Left colon (tissue), 2 donors: ENCODE data around the gene USH2A. TPM values are rescaled to one million over a fixed set of nuclear protein-coding genes. Genes with fewer than 3 reads are reported as not detected.

ENCODE experiments used
- ATAC-seq: fragments of 200-7000 bp; cut with Tn5 transposase; one replicate; pipeline ENCODE4 v1.9.1; 2020; ENCODE audit warnings: mild to moderate bottlenecking, moderate library complexity
- DNase-seq, 2 donors: peaks; one replicate each; pipeline ENCODE4 v3.0.0-alpha.2; 2020
- intact Hi-C, 2 donors: fragments of 100-400 bp; cut with DNase I in 1 of 2; cut with micrococcal nuclease in 1 of 2; formaldehyde crosslinking; loops; one replicate each; pipeline versions ENCODE4 v1.11.2 to v1.14.0; 2022; cut with DNase I, micrococcal nuclease
- total RNA-seq, 2 donors: library from RNA; stranded (reverse); fragmentation: NEBNext Ultra II Directional; extraction: Animal tissue kit (Norgen Biotek cat#: 25700); gene quantifications; one replicate each; pipeline ENCODE4 v1.2.1, GENCODE V29; 2021
- donor health status: DM: no; HTN: no; CAD: no.
- donor health status: DM: yes; HTN: yes; CAD: no.

The USH2A gene
- total RNA-seq, 2 donors from 2014 or later: under 0.01 to 0.03 TPM

DNA sequence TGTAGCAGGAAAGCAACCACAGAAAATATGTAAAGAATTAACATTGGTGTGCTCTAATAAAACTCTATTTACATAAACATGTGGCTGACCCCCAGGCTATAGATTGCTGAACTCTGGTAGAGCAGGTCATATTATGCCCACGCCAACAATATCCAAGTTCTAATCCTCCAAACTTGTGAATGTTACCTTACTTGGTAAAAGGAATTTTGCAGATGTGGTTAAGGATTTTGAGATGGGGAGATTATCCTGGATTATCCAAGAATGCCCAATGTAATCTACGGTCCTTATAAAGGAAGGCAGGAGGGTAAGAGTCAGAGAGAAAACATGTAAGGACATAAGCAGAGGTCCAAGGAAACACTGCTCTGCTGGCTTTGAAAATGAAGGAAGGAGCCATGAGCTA is 201.0 kb downstream of the USH2A start:
- DNase-seq: no peak
- intact Hi-C loops: no loop called here
- no peak for ATAC-seq

DNA sequence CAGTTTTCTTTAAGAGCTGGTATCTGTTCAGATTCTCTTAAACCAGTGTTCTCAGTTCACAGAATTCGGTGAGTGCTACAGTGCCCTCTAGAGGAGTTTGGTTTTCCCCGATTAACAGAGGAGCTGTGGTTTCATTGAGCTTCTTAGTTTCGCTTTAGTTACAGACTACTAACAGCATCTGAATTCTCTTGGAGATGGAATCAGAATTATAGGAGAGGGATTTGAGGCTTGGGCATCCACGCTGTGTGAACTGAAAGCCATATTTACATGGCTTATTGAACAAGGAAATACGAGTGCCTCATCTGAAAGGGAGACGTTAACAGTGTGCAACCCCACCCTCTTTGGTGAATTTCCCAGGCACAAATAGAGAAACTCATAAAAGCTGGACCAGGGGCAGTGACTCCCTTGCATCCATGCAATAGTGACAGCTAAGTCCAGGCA is 202.0 kb downstream of the USH2A start:
- peak; percentile 70 for ATAC-seq
- intact Hi-C loops: no loop called here
- DNase-seq: peak in 1 of 2 donors; percentile 6

DNA sequence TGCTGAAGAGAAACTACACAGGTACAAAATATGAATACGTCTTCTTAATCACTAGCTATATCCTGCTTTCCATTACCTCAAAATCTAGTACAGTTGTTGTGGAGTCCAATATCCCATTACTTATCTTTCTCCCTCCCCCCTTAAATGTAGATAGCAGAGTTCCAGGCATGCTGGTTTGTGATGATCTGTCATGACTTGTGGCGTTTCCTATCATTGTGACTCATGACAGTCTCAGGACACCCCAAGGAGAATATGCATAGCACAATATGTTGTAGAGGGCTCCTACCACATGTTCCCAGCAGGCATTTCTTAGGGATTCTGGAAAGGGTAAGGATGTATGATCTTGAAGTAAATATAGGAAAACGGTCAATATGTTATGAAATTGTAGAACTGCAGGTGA is 206.9 kb downstream of the USH2A start:
- no peak for ATAC-seq
- intact Hi-C loops: no loop called here
- no peak for DNase-seq

DNA sequence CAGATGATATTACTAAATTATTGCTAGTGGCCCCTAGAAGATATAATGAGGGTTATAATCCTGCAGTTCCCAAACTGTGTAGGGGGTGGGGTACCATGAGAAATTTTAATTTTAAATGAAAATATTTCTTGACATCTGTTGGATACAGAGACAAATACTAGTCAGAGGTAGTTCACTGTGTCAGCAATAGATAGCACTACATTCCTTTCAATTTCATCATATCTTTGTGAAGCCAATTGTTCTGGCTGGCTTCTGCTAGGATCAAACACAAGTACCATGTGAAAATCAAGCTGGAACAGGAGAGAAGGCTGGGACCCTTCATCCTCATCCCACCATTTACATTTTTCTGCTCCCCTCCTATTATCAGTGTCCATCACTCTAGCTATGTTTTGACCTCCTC is 208.1 kb downstream of the USH2A start:
- no peak for ATAC-seq
- intact Hi-C loops: no loop called here
- DNase-seq: no peak

DNA sequence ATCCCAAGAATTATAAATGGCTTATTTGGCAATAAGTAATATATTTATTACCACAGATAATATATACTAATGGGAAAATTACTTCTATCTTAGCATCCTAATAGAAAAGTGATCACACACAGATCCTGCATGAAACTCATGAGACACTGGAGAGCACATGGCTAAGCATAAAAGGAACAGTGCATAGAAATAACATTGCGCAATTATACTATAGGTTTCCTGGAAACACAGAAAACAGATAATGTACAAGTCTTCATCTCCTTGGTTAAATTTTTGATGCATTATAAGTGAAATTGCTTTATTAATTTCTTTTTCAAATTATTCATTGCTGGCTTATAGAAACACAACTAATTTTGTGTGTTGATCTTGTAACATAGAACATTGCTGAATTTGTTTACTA is 210.4 kb downstream of the USH2A start:
- intact Hi-C loops: no loop called here
- ATAC-seq (no peak), DNase-seq (no peak)

DNA sequence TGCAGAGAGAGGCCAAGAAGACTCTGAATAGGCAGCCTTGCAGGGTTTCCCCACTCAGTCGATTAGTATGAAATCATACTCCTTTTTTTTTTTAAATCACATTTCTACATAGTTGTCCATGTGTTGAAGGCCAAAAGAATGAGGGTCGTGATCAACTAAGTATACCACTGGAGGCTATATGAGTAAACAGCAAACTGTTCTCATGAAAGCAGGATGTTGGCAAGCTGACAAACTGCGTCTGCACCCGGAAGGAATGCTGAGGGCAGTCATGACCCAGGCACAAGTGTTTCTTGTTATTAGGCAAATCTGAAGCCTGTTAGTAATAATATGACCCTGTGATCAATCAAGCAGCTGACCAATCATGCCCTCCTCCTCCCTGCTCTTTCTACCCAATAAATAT is 213.2 kb downstream of the USH2A start:
- no peak for ATAC-seq
- no peak for DNase-seq

DNA sequence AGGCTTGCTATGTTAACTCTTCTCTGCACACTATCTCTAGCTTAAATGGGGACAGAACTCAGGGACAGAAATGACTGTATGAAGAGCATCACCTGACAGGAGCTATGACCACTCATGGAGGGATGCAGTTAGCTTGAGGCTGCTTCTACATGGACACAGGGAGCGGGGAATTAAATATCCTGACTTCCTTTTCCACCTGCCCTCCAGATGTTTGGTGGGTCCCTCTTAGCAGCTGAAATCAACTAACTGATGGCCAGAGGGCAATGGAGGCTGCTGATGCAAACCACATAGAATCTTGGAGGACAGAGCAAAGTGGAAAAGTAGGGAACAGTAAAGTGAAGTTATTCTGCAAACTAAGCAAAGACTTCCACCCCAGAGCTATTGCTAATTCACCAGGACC is 214.1 kb downstream of the USH2A start:
- intact Hi-C loops: no loop called here

More for the DNA sequence above, 213.2 kb downstream of the USH2A start:
- intact Hi-C loops: no loop called here

DNA sequence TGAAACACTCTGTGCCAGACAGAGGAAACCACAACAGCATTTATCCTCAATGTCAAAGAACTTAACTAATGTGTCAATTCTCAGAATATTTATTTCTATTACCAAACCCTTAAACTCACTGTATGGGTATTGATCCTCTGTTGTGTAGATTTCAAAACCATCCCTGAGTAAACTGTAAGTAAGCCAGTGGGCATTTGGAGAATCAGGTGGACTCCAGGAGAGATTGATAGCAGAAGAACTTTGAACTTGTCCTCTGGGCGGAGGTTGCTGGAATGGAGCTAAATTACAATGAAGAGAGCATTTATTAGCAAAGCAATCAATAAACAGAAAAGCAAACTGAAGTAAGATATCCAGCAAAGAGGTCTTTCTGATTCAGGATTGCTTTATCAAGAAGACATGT is 216.1 kb downstream of the USH2A start:
- ATAC-seq (no peak), DNase-seq (no peak)
- intact Hi-C loops: no loop called here

More for the DNA sequence above, 214.1 kb downstream of the USH2A start:
- no peak for DNase-seq
- no peak for ATAC-seq

DNA sequence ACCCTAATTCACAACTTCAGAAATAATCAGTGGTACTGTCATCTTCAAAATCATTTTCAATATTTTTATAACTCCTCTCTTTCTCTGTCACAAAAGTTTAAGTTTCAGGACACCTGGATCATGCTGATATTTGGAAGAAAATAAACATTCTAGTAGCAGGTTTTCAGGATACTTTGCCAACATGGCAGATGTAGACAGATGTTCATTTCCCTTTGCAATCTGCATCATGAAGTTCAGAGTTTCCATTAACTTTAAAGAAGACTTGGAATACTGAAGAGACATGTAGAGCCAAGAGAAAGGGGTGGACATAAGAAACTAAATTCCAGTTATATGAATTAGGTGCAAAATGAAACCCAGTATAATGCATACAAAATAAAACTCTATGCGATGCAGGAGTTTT is 218.1 kb downstream of the USH2A start:
- DNase-seq (no peak), ATAC-seq (no peak)
- intact Hi-C loops: no loop called here

DNA sequence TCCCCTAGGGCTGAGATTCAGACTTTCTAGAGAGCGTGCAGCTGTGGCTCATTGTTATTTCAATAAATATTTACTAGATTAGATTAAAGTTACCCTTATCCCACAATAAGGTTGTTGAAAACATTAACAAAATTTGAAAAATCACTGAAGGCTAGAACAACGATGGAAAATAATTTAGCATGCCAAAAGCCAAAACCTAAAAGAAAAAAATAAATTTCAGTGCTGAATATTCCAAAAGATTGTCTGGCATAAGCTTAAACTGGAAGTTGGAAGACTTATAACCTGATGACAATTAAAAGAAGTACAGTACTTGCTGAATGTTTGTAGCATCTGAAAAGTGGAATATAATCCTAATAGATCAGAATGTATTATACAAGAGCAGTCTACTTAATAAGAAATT is 221.3 kb downstream of the USH2A start:
- intact Hi-C loops: no loop called here
- no peak for ATAC-seq

DNA sequence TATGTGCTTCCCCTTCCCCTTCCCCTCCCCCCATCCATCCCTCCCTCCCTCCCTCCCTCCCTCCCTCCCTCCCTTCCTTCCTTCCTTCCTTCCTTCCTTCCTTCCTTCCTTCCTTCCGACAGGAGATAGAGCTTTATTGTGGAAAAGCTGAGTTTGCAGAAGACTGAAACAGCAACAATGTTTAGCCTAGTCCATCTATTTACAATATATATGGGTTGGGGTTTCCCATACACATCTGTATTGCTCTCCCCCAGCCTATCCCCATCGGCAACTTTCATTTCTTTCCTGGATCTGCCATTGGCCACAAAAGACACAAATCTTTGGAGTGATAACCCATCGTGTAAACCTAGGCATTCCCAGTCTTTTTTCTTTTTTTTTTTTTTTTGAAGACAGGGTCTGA is 222.3 kb downstream of the USH2A start:
- intact Hi-C loops: no loop called here
- ATAC-seq (no peak), DNase-seq (no peak)

More for the DNA sequence above, 221.3 kb downstream of the USH2A start:
- no peak for DNase-seq

DNA sequence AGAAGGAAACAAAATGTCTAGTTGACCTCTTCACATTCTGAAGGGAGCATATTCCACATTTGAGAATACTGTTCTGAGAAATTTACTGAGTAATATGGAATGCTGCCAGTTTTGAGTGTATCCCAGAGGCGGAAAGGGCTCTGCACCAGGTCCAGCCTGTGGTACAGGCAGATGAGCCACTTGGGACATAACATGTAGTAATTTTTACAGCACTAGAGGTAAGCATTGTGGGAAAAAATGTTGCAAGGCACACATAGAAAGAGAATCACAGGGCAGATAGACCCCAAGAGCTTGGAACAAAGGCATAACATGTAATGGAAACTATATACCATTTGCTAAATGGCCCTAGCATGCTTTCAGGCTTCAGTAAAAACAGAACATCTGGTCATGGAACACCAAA is 228.5 kb downstream of the USH2A start:
- DNase-seq (no peak), ATAC-seq (no peak)
- intact Hi-C loops: no loop called here

DNA sequence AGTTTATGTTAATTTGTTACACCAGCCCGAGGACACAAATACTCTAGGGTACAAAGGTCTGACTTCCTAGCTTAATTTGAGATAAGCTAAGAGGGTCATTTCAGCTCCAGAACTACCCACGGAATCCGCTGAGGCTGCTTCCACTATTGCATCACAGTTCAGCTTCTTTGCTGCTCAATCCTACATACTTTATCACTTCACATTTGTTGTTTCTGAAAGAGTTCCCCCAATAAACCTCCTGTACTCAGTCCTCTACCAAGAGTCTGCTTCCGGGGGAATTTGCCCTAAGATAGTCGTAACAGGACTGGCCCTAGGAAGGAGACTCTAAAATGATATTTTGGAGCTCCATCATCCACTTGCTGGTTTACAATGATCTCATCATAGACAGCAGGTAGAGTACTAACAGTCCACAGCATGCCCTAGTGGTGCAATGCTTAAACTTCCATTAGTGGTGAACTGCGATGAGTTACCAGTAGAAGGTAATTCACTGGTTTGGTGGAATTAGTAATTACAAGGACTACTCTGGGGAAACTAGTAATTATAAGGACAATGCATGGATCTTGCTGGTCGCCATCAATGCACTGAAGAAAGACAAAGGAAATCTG is 229.3 kb downstream of the USH2A start:
- DNase-seq: no peak
- no peak for ATAC-seq

DNA sequence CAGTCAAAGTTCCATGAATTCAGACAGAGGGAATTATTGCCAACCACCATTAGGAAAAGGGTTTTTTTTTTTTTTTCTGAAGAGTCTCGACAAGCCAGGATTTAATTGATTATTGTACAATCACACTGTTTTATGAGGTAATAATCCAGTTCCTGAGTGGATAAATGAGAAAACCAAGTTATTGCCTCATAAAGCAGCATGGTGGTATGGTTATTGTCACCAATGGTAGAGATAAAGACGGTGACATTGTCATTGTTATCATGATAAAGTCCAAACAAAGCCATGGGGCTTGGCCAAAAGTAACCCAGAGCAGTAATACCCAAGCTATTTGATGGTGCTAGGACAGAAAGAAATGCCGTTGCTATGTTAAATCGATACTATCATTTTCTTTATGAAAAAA is 232.8 kb downstream of the USH2A start:
- no peak for DNase-seq
- ATAC-seq: no peak
- intact Hi-C loops: no loop called here

More for the DNA sequence above, 229.3 kb downstream of the USH2A start:
- intact Hi-C loops: no loop called here

DNA sequence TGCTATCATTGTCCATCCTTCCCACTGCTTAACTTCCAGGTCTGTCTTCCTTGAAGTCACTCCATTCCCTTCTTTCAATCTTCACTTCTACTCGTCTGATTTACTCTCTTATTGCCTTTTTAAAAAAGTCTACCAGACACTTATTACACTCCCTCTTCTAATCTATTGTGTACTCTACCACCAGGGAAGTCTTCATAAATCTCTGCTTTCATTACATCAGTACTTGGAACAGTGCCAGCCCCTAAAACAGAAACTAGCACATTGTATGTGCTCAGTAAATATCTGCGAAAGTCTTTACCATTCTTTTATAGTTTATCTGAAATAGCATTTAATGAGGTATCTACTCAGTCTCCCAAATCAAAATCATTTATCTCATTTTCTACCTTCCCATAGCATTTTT is 236.4 kb downstream of the USH2A start:
- ATAC-seq (no peak), DNase-seq (no peak)
- intact Hi-C loops: no loop called here

DNA sequence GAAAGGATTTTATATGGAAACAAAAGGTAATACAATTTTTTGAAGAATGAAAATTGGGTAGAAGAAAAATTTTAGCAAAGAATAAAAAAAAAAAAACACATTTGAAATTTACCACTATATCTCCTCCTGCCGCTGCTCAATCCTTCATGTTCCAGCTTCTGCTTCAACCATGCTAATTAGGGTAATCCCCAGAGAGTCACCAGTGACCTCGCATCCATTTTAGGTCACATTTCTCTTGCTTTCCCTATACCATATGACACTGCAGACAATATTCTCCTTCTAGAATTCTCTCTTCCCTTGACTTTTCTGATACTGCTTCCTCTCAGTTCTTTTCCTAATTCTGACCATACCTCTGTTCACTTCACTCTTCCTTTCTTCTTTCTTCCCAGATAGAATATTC is 237.1 kb downstream of the USH2A start:
- DNase-seq (no peak), ATAC-seq (no peak)
- intact Hi-C loops: no loop called here

DNA sequence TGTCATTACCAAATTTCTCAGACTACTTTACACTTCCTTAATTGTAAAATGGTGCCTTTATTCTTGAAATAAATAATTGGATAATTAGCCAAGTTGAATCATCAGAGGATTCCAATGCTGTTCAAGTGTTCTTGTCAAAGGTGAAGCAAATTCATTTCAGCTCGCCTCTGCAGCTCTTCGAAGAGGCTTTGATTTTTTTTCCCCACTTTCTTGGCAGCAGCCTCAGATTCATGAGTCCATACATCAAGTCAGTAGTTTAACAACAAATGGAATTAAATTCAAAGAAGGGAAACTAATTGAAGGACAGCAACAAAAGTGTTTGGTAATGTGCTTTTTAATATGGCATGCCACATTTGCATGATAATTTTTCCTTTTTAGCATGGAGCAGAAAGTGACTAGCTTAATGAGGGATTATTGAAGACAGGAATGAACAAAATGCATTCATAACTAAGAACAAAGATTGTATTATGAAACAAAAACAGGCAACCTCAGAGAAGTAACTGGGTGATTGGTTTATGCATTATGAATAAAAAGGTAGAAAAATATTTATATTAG is 239.0 kb downstream of the USH2A start:
- DNase-seq: no peak
- no peak for ATAC-seq
- intact Hi-C loops: no loop called here

DNA sequence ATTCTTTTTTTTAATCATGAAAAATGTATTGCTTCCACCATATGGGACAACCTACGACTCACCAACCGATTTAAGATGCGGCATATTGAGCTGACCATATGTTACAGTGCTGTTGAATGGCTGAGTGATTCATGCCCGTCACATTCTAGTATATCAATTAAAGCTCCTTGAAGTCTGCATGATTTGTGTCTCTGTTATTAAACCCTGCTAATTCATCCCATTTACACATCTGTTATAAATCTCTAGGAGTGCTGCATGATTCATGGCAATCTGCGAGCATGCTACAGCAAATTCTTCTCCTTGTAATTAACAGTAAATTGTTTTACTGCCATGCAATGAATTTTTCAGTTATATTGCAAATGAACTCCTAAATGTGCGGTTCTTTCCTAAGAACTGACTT is 239.8 kb downstream of the USH2A start:
- DNase-seq (no peak), ATAC-seq (no peak)
- intact Hi-C loops: no loop called here

DNA sequence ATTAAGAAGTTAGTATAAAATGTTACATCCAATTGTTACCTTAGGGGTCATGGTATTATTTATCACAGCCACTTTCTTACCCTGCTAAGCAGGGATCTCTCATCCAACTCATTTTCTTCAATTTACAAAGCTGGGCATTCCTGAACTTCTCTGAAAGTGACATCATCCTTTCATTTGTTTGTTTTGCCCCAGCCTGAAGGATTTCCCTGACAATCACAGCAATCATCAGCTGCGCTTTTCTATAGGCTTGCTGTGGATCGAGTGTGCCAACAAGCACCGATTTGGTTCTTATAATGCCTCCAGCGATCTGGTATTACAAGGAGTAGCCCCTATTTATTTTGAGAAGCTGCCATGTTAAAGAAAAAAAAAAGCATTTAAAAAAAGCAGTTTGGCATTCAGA is 240.2 kb downstream of the USH2A start:
- no peak for DNase-seq
- intact Hi-C loops: no loop called here
- no peak for ATAC-seq

DNA sequence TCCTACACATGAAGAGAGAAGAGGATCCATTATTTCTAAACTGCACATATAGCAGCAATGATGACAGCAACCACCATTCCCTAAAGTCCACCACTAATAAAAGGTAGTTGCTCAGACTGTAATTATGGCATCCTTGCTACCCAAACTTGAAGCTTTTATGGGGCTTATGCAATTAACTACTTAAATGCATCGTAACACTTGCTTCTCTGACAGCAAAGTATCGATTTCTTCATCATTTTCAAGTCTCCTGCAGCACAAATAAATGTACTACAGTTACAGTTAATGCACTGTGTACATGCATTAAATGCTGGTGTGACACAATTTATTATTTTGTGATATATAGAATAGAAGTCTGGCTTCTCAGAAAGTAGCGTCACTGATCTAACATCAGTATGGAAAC is 241.7 kb downstream of the USH2A start:
- intact Hi-C loops: no loop called here
- ATAC-seq (no peak), DNase-seq (no peak)

DNA sequence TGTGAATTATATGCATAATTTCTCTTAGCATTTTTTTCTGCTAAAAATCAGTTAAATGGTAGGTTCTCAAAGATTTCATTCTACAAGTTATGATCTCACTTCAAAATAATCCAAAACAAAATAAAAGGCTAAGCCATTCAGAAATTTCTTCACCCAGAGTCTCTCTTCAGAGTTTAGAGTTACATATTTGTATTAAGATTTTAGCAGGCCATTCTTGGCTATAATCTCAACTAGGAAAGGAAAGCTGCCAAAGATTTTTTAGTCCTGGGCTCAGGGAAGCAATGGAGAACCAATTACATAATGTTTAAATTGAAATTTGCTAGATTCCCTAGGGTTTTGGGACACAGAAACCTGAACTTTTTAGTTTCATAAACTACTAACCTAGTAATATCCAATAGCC is 245.0 kb downstream of the USH2A start:
- ATAC-seq (no peak), DNase-seq (no peak)
- intact Hi-C loops: no loop called here
